Epithelial cell of proximal tubule (primary cell): Measurements from ENCODE around the gene HSPA4. TPM values are rescaled to one million over a fixed set of nuclear protein-coding genes. Genes with fewer than 3 reads are reported as not detected.

ENCODE experiments used
- DNase-seq: peaks from one replicate; pipeline ENCODE4 v3.0.0-alpha.2; 2011; ENCODE audit warnings: low read depth
- H3K4me3 ChIP-seq: 2 replicates; pipeline ENCODE4 v1.5.1; 2011; ENCODE audit warnings: low read depth, mild to moderate bottlenecking, low read length
- total RNA-seq: library from RNA; depleted of rRNA; stranded (reverse); fragments of >200 nt; gene quantifications from 2 replicates; pipeline ENCODE4 v1.2.3, GENCODE V29; 2015
- TF ChIP-seq, protein P1 (sequence below): conservative IDR thresholded peaks from 2 replicates; pipeline ENCODE4 v1.5.1; 2012; ENCODE audit warnings: low read depth, mild to moderate bottlenecking, low read length

The HSPA4 gene
- total RNA-seq, 1 donor from 2014 or later: 105 TPM

DNA sequence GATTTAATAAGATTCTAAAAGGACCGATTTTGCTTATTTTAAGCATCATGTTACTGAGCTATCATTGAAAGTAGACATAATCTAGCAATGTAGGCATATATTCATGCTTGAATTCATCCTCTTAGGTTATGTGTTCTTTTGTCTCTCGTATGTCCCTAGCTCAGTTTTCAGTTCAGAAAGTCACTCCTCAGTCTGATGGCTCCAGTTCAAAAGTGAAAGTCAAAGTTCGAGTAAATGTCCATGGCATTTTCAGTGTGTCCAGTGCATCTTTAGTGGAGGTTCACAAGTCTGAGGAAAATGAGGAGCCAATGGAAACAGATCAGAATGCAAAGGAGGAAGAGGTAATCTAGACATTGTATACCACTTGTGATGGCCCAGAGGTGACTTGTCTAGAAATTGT is 39.2 kb downstream of the HSPA4 start:
- no peak overlapping the region for H3K4me3 ChIP-seq
- DNase-seq: no peak
- TF ChIP-seq, protein P1, sequence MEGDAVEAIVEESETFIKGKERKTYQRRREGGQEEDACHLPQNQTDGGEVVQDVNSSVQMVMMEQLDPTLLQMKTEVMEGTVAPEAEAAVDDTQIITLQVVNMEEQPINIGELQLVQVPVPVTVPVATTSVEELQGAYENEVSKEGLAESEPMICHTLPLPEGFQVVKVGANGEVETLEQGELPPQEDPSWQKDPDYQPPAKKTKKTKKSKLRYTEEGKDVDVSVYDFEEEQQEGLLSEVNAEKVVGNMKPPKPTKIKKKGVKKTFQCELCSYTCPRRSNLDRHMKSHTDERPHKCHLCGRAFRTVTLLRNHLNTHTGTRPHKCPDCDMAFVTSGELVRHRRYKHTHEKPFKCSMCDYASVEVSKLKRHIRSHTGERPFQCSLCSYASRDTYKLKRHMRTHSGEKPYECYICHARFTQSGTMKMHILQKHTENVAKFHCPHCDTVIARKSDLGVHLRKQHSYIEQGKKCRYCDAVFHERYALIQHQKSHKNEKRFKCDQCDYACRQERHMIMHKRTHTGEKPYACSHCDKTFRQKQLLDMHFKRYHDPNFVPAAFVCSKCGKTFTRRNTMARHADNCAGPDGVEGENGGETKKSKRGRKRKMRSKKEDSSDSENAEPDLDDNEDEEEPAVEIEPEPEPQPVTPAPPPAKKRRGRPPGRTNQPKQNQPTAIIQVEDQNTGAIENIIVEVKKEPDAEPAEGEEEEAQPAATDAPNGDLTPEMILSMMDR: no peak

DNA sequence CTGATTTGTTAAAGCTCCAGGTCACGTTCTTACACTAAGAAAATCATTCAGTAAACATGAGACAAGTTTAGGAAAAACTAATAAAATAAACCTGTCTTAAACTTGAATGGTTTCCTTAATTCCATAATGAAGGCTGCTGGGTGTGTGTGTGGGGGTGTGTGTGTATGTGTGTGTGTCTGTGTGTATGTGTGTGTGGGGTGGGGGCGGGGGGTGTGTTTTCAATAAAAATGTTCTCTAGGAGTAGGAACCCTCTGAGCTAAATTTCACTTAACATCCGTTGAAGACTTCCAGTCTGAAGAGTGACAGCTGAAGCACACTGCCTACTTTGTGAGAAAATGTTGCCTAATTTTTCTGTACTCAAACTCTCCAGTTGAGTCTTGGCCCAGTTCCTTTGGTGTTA is 54.5 kb downstream of the HSPA4 start:
- TF ChIP-seq, protein P1: no peak
- no peak for DNase-seq
- H3K4me3 ChIP-seq: no peak overlapping the region

DNA sequence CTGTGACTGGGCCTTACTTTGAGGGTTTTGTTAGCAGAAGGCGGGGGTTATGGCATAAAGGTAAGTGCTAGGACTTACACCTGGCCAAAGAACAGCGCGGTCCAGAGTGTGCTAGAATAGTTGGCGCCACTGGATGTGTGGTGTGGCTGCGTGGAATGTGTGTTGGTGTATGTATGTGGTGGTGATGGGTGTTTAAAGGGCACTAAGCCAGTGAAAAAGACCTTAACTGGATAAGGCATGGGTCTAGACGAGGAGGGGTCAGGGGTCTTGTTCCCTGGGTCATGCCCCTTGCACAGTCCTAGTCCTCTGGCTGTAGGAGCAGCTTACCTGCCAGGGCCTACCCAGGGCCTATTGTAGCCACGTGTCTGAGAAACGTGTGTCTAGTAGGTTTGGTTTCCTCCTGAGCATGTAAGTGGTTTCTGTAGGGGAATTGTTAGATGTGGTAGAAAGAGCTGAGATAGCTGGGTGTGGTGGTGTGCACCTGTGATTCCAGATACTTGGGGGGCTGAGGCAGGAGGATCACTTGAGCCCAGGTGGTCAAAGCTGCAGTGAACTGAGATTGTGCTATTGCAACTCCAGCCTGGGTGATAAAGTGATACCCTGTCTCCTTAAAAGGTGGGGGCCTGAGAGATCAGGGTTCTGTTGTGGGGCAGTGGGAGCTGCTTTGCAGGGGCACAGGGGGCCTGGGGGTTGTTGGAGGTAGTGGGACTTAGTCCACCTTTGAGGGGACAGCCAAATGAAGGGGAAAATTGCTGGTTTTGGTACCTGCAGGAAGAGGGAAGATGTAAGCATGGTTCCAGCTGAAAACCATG is 55.2 kb downstream of the HSPA4 start:
- TF ChIP-seq, protein P1: no peak
- no peak overlapping the region for H3K4me3 ChIP-seq
- no peak for DNase-seq

DNA sequence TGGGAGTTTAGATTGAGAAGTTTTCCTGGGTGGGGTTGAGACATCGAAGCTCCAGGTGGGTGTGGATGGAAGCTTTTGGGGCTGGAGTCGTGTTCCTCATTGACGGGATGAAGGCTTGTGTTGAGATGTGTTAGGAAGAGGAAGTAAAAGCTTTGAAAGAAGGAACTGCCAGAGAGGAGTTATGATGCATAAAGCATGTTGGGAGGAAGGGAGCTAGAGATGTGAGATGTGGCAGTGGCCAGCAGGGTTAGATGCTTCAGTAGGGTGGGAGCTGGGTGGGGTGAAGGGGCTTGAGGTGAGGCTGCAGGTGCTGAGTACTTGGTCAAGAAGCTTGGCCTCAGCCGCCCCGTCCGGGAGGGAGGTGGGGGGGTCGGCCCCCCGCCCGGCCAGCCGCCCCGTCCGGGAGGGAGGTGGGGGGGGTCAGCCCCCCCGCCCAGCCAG is 56.7 kb downstream of the HSPA4 start:
- TF ChIP-seq, protein P1: no peak
- DNase-seq: no peak
- no peak overlapping the region for H3K4me3 ChIP-seq

DNA sequence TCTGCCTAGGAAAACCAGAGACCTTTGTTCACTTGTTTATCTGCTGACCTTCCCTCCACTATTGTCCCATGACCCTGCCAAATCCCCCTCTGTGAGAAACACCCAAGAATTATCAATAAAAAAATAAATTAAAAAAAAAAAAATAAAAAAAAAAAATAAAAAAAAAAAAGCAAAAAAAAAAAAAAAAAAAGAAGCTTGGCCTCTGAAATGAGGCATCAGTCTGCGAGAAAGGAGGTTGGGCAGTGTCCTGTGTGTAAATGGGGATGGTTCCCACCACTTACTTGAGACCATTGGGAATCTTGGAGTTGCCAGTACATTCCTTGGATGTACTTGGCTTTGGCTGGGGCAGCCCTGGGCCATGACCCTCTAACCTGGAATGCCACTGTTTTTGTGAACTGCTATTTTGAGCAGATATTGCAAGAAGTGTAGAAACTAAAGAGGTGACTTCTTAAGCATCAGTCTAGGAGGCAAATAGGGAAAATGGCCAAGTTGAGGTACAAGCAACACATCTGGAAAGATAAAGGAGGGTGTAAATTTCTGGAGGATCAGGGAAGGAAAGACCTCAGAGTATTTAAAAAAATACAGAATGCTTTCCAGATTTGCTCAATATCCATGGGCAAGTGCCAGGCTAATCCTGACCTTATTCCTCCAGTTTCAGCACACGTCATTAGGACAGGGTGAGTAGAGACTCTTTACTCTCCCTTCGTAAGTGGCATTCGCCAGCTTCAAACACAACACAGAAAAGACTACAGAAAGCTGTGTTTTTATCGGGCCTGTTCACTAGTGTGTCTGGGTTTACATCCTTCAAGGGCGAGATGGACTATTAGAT is 58.1 kb downstream of the HSPA4 start:
- no peak overlapping the region for H3K4me3 ChIP-seq
- TF ChIP-seq, protein P1: no peak
- DNase-seq: no peak

DNA sequence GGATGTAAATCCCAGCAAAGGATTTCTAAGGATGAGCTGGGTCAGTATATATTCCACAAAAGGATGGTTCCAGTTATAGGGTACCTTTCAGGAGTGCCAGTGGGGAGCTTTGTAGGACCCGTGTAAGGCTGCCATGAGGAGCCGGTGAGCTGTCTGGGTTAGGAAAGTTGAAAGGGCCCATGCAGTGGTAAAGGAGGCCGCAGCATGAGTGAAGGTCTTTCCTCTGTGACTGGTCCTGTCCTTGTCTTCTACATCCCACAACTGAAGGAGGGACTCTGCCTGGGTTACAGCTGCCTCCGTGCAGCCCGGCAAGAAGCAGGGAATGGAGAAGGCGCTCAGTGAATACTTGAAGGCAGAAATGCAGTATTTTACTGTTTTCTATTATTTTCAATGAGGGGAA is 58.9 kb downstream of the HSPA4 start:
- TF ChIP-seq, protein P1: no peak

More for the DNA sequence above, 58.9 kb downstream of the HSPA4 start:
- no peak overlapping the region for H3K4me3 ChIP-seq
- no peak for DNase-seq
